GM13976 (cell line): ENCODE data around the gene HBZ.
"Not testable (repeated sequence)": the region's sequence is repeated elsewhere in the genome, so short reads cannot be mapped to it uniquely, and the experiment has no call there.

Source experiments
- DNase-seq: peaks from one replicate; pipeline ENCODE4 v3.0.0; 2012; ENCODE audit warnings: low spot score
- CTCF ChIP-seq: IDR thresholded peaks from 2 replicates; pipeline ENCODE4 v1.5.1; 2012; ENCODE audit warnings: borderline replicate concordance, mild to moderate bottlenecking; ENCODE audit not compliant: insufficient read depth; ENCODE audit errors: extremely low read depth, missing control alignments, control extremely low read depth
- in situ Hi-C: fragments of 300-500 bp; cut with MboI; formaldehyde crosslinking; loops from one replicate; pipeline ENCODE4 v1.12.0; 2022; ENCODE audit warnings: low sequenced_read_pairs, mixed read lengths, inconsistent platforms; ENCODE audit not compliant: unreplicated experiment

Gene HBZ

GRCh38 chr16:159136-159849 is 6.8 kb downstream of the HBZ start:
- no peak for TF ChIP-seq CTCF
- in situ Hi-C loops, result no loop called here
- DNase-seq, result no peak

GRCh38 chr16:160242-160641 is 7.8 kb downstream of the HBZ start:
- in situ Hi-C loops, DNase-seq: not testable (repeated sequence)

DNA sequence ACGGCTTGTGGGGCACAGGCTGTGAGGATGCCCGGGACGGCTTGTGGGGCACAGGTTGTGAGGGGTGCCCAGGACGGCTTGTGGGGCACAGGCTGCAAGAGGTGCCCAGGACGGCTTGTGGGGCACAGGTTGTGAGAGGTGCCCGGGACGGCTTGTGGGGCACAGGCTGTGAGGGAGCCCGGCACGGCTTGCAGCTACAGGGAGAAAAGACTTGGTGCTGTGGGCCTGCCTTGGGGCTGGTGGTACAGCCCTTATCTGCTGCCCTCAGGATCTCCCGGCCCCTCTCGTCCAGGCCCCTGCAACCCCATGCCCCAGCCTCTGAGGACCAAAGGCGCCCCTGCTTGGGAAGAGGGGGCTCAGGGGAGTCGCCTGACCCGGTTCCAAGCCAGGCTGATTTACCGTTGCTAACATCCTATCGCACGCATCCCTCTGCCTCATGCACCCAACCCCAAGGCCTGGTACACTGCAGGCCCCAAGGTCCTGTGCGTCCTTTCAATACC is 8.3 kb downstream of the HBZ start:
- in situ Hi-C loops, result no loop called here
- no peak for TF ChIP-seq CTCF
- no peak for DNase-seq

GRCh38 chr16:162271-162991 is 10.0 kb downstream of the HBZ start:
- no peak for DNase-seq
- TF ChIP-seq CTCF, result no peak
- in situ Hi-C loops, result no loop called here

DNA sequence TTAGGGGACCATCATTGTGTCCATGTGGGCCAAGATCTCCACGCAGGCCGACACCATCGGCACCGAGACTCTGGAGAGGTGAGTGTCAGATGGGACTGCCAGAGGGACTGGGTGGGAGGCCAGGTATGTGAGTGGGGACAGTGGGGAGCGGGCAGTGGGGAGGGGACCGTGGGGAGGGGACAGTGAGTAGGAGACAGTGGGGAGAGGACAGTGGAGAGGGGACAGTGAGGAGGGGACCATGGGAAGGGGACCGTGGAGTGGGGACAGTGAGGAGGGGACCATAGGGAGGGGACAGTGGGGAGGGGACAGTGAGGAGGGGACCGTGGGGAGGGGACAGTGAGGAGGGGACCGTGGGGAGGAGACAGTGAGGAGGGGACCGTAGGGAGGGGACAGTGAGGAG is 10.7 kb downstream of the HBZ start:
- in situ Hi-C loops, DNase-seq: not testable (repeated sequence)

GRCh38 chr16:163696-164095 is 11.3 kb downstream of the HBZ start:
- in situ Hi-C loops, DNase-seq: not testable (repeated sequence)

GRCh38 chr16:164134-164823 is 11.8 kb downstream of the HBZ start:
- in situ Hi-C loops, DNase-seq: not testable (repeated sequence)

GRCh38 chr16:164827-165538 is 12.5 kb downstream of the HBZ start:
- in situ Hi-C loops, result no loop called here
- TF ChIP-seq CTCF, result no peak
- peak; percentile 79 for DNase-seq
